GM12878 (cell line): Measurements from ENCODE around the gene RNF166. TPM values are rescaled to one million over a fixed set of nuclear protein-coding genes. Genes with fewer than 3 reads are reported as not detected.

Source experiments
- ATAC-seq: fragments of 200-7000 bp; cut with Tn5 transposase; 3 replicates; pipeline ENCODE4 v1.9.1; 2020; ENCODE audit warnings: mild to moderate bottlenecking, moderate library complexity
- BruUV-seq: library from RNA; stranded (reverse); fragments of 400-500 nt; replicated peaks from 2 replicates; lab custom pipeline; 2021; lab: Mats Ljungman, UMichigan
- CTCF ChIA-PET: fragments of 300-600 bp; sonication (Branson Sonifier 250); formaldehyde crosslinking; extraction: SDS; loops from one replicate; lab custom pipeline; 2021; ENCODE audit warnings: inconsistent platforms; lab: Yijun Ruan, JAX
- POLR2A ChIA-PET: fragments of 350-600 bp; formaldehyde crosslinking; extraction: SDS; loops from one replicate; lab custom pipeline; 2021; ENCODE audit warnings: inconsistent platforms; lab: Charles Lee
- RAD21 ChIA-PET: fragments of 300-600 bp; sonication (Branson Sonifier 250); formaldehyde crosslinking; loops from one replicate; lab custom pipeline; 2023; ENCODE audit warnings: antibody characterized with exemption; ENCODE audit not compliant: unreplicated experiment; lab: Charles Lee
- SMC1A ChIA-PET: fragments of 300-600 bp; sonication (Branson Sonifier 250); formaldehyde crosslinking; loops from one replicate; lab custom pipeline; 2023; ENCODE audit not compliant: unreplicated experiment, uncharacterized antibody; lab: Charles Lee
- DNase-seq: peaks from one replicate; pipeline ENCODE4 v3.0.0-alpha.2; 2011; ENCODE audit warnings: low read depth, low spot score
- FAIRE-seq: peaks from 3 replicates; lab custom pipeline; 2011; peaks lifted over from hg19 to GRCh38; lab: Jason Lieb, UNC
- H2AFZ ChIP-seq: 2 replicates; pipeline ENCODE4 v1.6.0; 2011; ENCODE audit warnings: low read depth, low read length, control low read depth; ENCODE audit not compliant: control insufficient read depth
- H3K27ac ChIP-seq: 2 replicates; pipeline ENCODE4 v1.5.1; 2011; ENCODE audit warnings: control low read depth; ENCODE audit not compliant: control insufficient read depth, insufficient read depth
- H3K27me3 ChIP-seq, 2 experiments: replicated peaks in 1 of 2; 2 replicates each; pipeline versions ENCODE4 v1.6.0 to v1.6.1; 2011; ENCODE audit warnings: low read length in 1 of 2; ENCODE audit not compliant: control insufficient read depth in 2 of 2, insufficient read depth in 2 of 2
- H3K36me3 ChIP-seq, 2 experiments: 2 replicates each; pipeline ENCODE4 v1.5.1; 2011; ENCODE audit warnings: low read length in 1 of 2; ENCODE audit not compliant: control insufficient read depth in 2 of 2, insufficient read depth in 2 of 2
- H3K4me1 ChIP-seq: 2 replicates; pipeline ENCODE4 v1.6.1; 2011; ENCODE audit warnings: mild to moderate bottlenecking, low read length, moderate library complexity, mixed read lengths; ENCODE audit not compliant: control insufficient read depth, insufficient read depth
- H3K4me2 ChIP-seq: 2 replicates; pipeline ENCODE4 v1.6.0; 2011; ENCODE audit warnings: control low read depth; ENCODE audit not compliant: control insufficient read depth, insufficient read depth
- H3K4me3 ChIP-seq: fragments of 200-600 bp; sonication (generic); 2 replicates; pipeline ENCODE4 v1.5.1; 2016
- H3K79me2 ChIP-seq: 2 replicates; pipeline ENCODE4 v1.6.0; 2011; ENCODE audit warnings: low read length; ENCODE audit not compliant: control insufficient read depth, insufficient read depth
- H3K9ac ChIP-seq: 2 replicates; pipeline ENCODE4 v1.8.0; 2011; ENCODE audit warnings: low read length, control low read depth, mixed read lengths; ENCODE audit not compliant: control insufficient read depth, insufficient read depth
- H3K9me3 ChIP-seq: replicated peaks from 3 replicates; pipeline ENCODE4 v1.5.1; 2011; ENCODE audit warnings: mild to moderate bottlenecking, low read length; ENCODE audit not compliant: control insufficient read depth, insufficient read depth
- H4K20me1 ChIP-seq: 2 replicates; pipeline ENCODE4 v1.6.0; 2011; ENCODE audit not compliant: control insufficient read depth, insufficient read depth
- CEBPB ChIP-seq, 2 experiments: fragments of 150-350 bp in 1 of 2; IDR thresholded peaks; 2 replicates each; pipeline ENCODE4 v1.6.1; 2012 to 2014; ENCODE audit warnings: low read depth in 2 of 2, low read length in 2 of 2, borderline replicate concordance in 1 of 2, inconsistent platforms in 1 of 2
- CHD2 ChIP-seq: IDR thresholded peaks from 2 replicates; pipeline ENCODE4 v1.6.1; 2011; ENCODE audit warnings: low read depth, low read length, improper control_type of control experiment, borderline replicate concordance
- MTA3 ChIP-seq: IDR thresholded peaks from 2 replicates; pipeline ENCODE4 v1.6.1; 2012; ENCODE audit warnings: low read length, inconsistent platforms, borderline replicate concordance
- MXI1 ChIP-seq: fragments of 150-350 bp; IDR thresholded peaks from 2 replicates; pipeline ENCODE4 v1.6.1; 2011; ENCODE audit warnings: low read depth, mild to moderate bottlenecking, inconsistent platforms, low read length, improper control_type of control experiment
- NFYB ChIP-seq: IDR thresholded peaks from 2 replicates; pipeline ENCODE4 v1.6.1; 2011; ENCODE audit warnings: low read depth, mild to moderate bottlenecking, low read length, improper control_type of control experiment, moderate library complexity; ENCODE audit not compliant: insufficient read depth
- NRF1 ChIP-seq: conservative IDR thresholded peaks from 2 replicates; pipeline ENCODE4 v1.6.1; 2011; ENCODE audit warnings: mild to moderate bottlenecking, low read depth, low read length, improper control_type of control experiment
- POLR2A ChIP-seq: IDR thresholded peaks from 2 replicates; pipeline ENCODE4 v1.6.1; 2011; ENCODE audit warnings: low read depth, mild to moderate bottlenecking, low read length
- SMARCA5 ChIP-seq: fragments of 450-650 bp; IDR thresholded peaks from 2 replicates; pipeline ENCODE4 v1.6.1; 2017; ENCODE audit warnings: mild to moderate bottlenecking
- SMC3 ChIP-seq: IDR thresholded peaks from 2 replicates; pipeline ENCODE4 v1.6.1; 2011; ENCODE audit warnings: low read length, improper control_type of control experiment, borderline replicate concordance
- SUPT20H ChIP-seq: IDR thresholded peaks from 2 replicates; pipeline ENCODE4 v1.6.1; 2011; ENCODE audit warnings: low read depth, mild to moderate bottlenecking, low read length, moderate library complexity, borderline replicate concordance; ENCODE audit not compliant: control insufficient read depth
- TARDBP ChIP-seq: IDR thresholded peaks from 2 replicates; pipeline ENCODE4 v1.6.1; 2016; ENCODE audit warnings: borderline replicate concordance
- ZNF384 ChIP-seq: IDR thresholded peaks from 2 replicates; pipeline ENCODE4 v1.6.1; 2012; ENCODE audit warnings: low read depth, mild to moderate bottlenecking, low read length, improper control_type of control experiment, borderline replicate concordance
- WGBS: methylation state at CpG from one replicate; pipeline ENCODE4 v1.1.6; 2016; ENCODE audit warnings: low lambda C conversion rate; ENCODE audit not compliant: insufficient replicate concordance, insufficient coverage; ENCODE audit errors: missing lambda C conversion rate; 5-methylcytosine and 5-hydroxymethylcytosine counted together
- in situ Hi-C: fragments of 300-500 bp; cut with MboI; formaldehyde crosslinking; loops from 9 replicates; pipeline ENCODE4 v1.14.3; 2018; ENCODE audit warnings: mixed read lengths
- intact Hi-C: fragments of 100-400 bp; cut with micrococcal nuclease; formaldehyde crosslinking; loops from one replicate; pipeline ENCODE4 v1.14.2; 2022; ENCODE audit not compliant: unreplicated experiment
- polyA plus RNA-seq, 11 experiments: library from polyadenylated mRNA; depleted of rRNA in 4 of 11; unstranded in 6 of 11; stranded (reverse) in 5 of 11; fragments of >200 nt; fragmentation: Nextera tagmentation in 4 of 11; fragmentation: Illumina TruSeq in 1 of 11; extraction: Ambion mirVana in 4 of 11; extraction: Trizol in 1 of 11; gene quantifications; 1 replicate in 1 of 11; 2 replicates in 10 of 11; pipeline versions ENCODE4 v1.2.1 to v1.2.3, GENCODE V29; 2011 to 2016; ENCODE audit warnings: inconsistent platforms in 2 of 11, missing spikeins in 2 of 11, low read depth in 1 of 11
- total RNA-seq, 4 experiments: library from RNA; depleted of rRNA in 3 of 4; stranded (reverse); fragments of >200 nt in 3 of 4; fragmentation: Illumina TruSeq in 1 of 4; extraction: Trizol in 1 of 4; gene quantifications; 2 replicates each; pipeline versions ENCODE4 v1.2.1 to v1.2.3, GENCODE V29; 2013 to 2021
- TF ChIP-seq, protein P1 (sequence below): fragments of 450-650 bp; IDR thresholded peaks from 2 replicates; pipeline ENCODE4 v1.6.1; 2017; ENCODE audit warnings: mild to moderate bottlenecking

The RNF166 gene
- total and polyA plus RNA-seq, 10 of the 15 experiments (the other 5 are each of a cell fraction or from before 2014, with no cell fraction given): 0.48 to 32.8 (median 12.1) TPM

DNA sequence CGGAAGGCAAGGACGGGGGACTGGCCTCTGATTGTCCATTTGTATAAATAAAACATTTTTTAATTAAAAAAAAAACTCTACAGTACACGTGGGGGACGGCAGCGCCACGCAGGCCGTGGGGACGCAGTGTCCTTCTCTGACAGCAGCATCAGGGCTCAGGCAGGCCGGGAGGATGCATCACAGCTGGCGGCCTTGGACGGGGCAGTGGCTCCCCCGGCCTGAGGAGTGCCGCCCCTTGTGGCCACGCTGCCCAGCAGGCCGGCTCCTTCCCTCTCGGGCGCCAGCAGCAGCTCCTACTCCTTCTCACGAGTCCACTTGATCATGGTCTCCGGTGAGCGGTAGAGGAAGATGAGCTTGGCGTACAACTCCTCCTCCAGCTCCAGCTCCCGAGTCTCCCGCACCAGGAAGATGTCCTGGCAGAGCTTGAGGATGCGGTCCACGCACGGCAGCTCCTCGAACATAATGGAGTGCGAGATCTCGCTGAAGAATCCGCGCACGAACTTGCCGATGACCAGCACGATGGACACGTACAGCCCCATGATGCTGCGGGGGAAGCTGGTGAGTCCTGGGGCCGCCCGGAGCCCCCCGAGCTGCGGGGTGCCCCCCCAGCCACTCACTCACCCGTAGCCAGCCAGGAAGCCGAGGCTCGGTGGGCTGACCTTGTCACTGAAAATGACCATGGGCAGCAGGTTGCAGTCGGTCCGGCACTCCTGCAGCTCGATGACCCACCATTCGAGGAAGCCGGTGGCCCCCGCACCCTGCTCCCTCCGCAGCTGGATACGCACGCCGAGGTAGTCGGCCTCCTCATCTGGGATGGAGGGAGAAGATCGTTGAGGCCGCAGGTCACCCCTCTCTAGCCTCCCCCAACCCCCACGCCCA lies 9.3 kb upstream of the RNF166 start:
- Histone ChIP-seq H4K20me1 (no peaks in the 10 kb centered on the region), H3K9me3 (no peaks in the 10 kb centered on the region), H3K4me1 (no peaks in the 10 kb centered on the region), H3K4me3 (no peak overlapping the region), H3K27me3 (no peaks in the 10 kb centered on the region), H3K79me2 (no peaks in the 10 kb centered on the region), H2AFZ (no peak overlapping the region), H3K36me3 (peaks cover 13 to 45% of the 10 kb centered on the region in 2 experiments), H3K9ac (no peak overlapping the region), H3K4me2 (no peak overlapping the region), H3K27ac (no peak overlapping the region)
- ATAC-seq (no peak), DNase-seq (no peak), FAIRE-seq (no peak)
- 93% methylated on average over 45 of the region's 57 CpGs for WGBS
- RAD21 ChIA-PET: no interaction called here
- no TSS peak for BruUV-seq
- SMC1A ChIA-PET: no interaction called here
- in situ Hi-C loops (no loop called here), intact Hi-C loops (no loop called here)
- CTCF ChIA-PET: no interaction called here
- TF ChIP-seq POLR2A (peak; percentile 14; the same call in 1 of the 2 replicates), MTA3 (no peak)
- TF ChIP-seq, all 136 proteins: peak for 1
- POLR2A ChIA-PET: interaction anchor here (0.7 kb wide), 1 partner anchor 9 kb away, joined by 3 read pairs; no protein-coding TSS in a partner anchor

DNA sequence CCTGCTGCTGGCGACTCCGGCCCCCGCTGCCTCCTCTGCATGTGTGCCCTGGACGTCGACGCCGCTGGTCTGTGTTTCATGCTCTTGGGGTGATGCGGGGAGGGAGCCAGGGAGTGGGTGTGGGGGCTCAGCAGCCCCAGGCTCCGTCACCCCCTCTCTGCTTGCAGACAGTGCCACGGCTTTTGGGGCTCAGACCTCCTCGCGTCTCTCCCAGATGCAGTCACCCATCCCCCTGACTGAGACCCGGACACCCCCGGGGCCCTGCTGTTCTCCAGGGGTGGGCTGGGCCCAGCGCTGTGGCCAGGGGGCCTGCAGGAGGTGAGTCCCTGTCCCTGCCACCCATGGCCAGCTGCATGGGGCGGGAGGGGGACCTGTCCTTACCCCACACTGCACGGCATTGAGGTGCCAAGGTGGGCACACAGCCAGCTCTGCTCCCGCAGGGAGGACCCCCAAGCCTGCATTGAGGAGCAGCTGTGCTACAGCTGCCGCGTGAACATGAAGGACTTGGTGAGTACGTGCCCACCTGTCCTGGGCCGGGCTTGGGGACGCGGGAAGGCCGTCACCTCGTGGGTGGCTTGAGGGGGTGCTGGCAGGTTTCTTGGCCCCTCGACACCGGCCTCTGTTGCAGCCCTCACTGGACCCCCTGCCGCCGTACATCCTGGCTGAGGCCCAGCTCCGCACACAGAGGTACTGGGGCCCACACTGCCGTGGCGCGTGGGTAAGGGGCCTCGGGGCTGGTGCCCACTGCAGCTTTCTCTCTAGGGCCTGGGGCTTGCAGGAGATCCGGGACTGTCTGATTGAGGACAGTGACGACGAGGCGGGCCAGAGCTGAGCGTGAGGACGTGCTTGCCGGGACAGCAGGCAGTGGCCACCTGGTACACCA lies 8.5 kb upstream of the RNF166 start:
- H3K36me3 ChIP-seq: peaks cover 13 to 39% of the 10 kb centered on the region in 2 experiments
- ChIA-PET SMC1A (no interaction called here), RAD21 (no interaction called here), POLR2A (interaction anchor here (0.7 kb wide), 1 partner anchor 8 kb away, joined by 3 read pairs; no protein-coding TSS in a partner anchor), CTCF (no interaction called here)
- H3K9ac ChIP-seq: no peak overlapping the region
- H3K79me2 ChIP-seq: no peaks in the 10 kb centered on the region
- no peaks in the 10 kb centered on the region for H3K27me3 ChIP-seq
- H4K20me1 ChIP-seq: no peaks in the 10 kb centered on the region
- no peaks in the 10 kb centered on the region for H3K9me3 ChIP-seq
- no peak overlapping the region for H3K4me3 ChIP-seq
- 95% methylated on average over 27 of the region's 42 CpGs for WGBS
- no peaks in the 10 kb centered on the region for H3K4me1 ChIP-seq
- DNase-seq (no peak), ATAC-seq (no peak), FAIRE-seq (no peak)
- BruUV-seq: no TSS peak
- in situ Hi-C loops (no loop called here), intact Hi-C loops (no loop called here)
- no peak overlapping the region for H2AFZ ChIP-seq
- H3K4me2 ChIP-seq: no peak overlapping the region
- H3K27ac ChIP-seq: no peak overlapping the region
- TF ChIP-seq, protein P1, sequence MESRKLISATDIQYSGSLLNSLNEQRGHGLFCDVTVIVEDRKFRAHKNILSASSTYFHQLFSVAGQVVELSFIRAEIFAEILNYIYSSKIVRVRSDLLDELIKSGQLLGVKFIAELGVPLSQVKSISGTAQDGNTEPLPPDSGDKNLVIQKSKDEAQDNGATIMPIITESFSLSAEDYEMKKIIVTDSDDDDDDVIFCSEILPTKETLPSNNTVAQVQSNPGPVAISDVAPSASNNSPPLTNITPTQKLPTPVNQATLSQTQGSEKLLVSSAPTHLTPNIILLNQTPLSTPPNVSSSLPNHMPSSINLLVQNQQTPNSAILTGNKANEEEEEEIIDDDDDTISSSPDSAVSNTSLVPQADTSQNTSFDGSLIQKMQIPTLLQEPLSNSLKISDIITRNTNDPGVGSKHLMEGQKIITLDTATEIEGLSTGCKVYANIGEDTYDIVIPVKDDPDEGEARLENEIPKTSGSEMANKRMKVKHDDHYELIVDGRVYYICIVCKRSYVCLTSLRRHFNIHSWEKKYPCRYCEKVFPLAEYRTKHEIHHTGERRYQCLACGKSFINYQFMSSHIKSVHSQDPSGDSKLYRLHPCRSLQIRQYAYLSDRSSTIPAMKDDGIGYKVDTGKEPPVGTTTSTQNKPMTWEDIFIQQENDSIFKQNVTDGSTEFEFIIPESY: no peak
- TF ChIP-seq NRF1 (no peak), CEBPB (IDR thresholded peaks at IDR 0.05; ENCODE audit: borderline replicate concordance in 1 of 2, low read depth in 2 of 2, low read length in 2 of 2) (no peak), SUPT20H (no peak), MXI1 (no peak), NFYB (no peak), CHD2 (no peak), SMARCA5 (no peak), SMC3 (no peak), TARDBP (no peak), ZNF384 (no peak)
